ENCODE data around the gene MBNL1. TPM values are rescaled to one million over a fixed set of nuclear protein-coding genes. Genes with fewer than 3 reads are reported as not detected.

The MBNL1 gene
- total and polyA plus RNA-seq, 2 donors (not counting 3 experiments of a cell fraction or from before 2014, with no cell fraction given): 179 to 362 TPM

GRCh38 chr3:152283492-152284381 lies 15.0 kb downstream of the MBNL1 start:
- TF ChIP-seq MAX (IDR thresholded peaks at IDR 0.05; ENCODE audit: insufficient read depth, insufficient read length) (no peak), POLR2A (IDR thresholded peaks at IDR 0.05; ENCODE audit: low read depth, low read length) (no peak), CTCF (IDR thresholded peaks at IDR 0.05; ENCODE audit: extremely low read depth in 1 of 2, insufficient read depth in 1 of 2, low read depth in 1 of 2, low read length in 2 of 2) (no peak), FOS (IDR thresholded peaks at IDR 0.05; ENCODE audit: borderline replicate concordance, insufficient read depth, low read length) (no peak), MYC (IDR thresholded peaks at IDR 0.05; ENCODE audit: low read depth, low read length) (no peak), GATA2 (IDR thresholded peaks at IDR 0.05; ENCODE audit: insufficient read depth, insufficient read length, low read depth, low read length) (no peak), JUN (IDR thresholded peaks at IDR 0.05; ENCODE audit: borderline replicate concordance, insufficient read depth, insufficient read length, low read depth) (no peak), POLR2AphosphoS5 (IDR thresholded peaks at IDR 0.05; ENCODE audit: insufficient read depth, low read depth, low read length) (no peak), EZH2 (IDR thresholded peaks at IDR 0.05; ENCODE audit: borderline replicate concordance, low read depth, low read length, severe bottlenecking) (no peak)
- intact Hi-C loops (cut with micrococcal nuclease): no loop called here
- Histone ChIP-seq H3K9me1 (replicated peaks; ENCODE audit: control insufficient read depth, extremely low read depth, insufficient read depth, low read length) (no peaks in the 10 kb centered on the region), H3K9ac (replicated peaks; ENCODE audit: extremely low read depth, insufficient read depth, low read length) (no peak overlapping the region), H3K79me2 (ENCODE audit: control insufficient read depth, insufficient read depth, low read length) (peaks cover 96% of the 10 kb centered on the region), H3K27me3 (ENCODE audit: control insufficient read depth in 2 of 2, insufficient read depth in 2 of 2, low read length in 2 of 2) (no peaks in the 10 kb centered on the region), H3K36me3 (ENCODE audit: control insufficient read depth in 2 of 2, extremely low read depth in 1 of 2, insufficient read depth in 2 of 2, low read length in 2 of 2) (peaks cover 0 to 3% of the 10 kb centered on the region in 2 experiments), H3K27ac (ENCODE audit: insufficient read depth, low read depth, low read length) (no peak overlapping the region), H3K4me3 (replicated peaks in 1 of 3; ENCODE audit: insufficient read depth in 1 of 3, low read depth in 1 of 3, low read length in 3 of 3) (no peak overlapping the region), H3K4me2 (ENCODE audit: insufficient read depth, low read length) (no peak overlapping the region), H4K20me1 (replicated peaks; ENCODE audit: control insufficient read depth, extremely low read depth, insufficient read depth, low read length) (peaks cover 48% of the 10 kb centered on the region), H3K4me1 (ENCODE audit: control insufficient read depth, extremely low read depth, insufficient read depth, low read length) (peaks cover 61% of the 10 kb centered on the region), H3K9me3 (replicated peaks; ENCODE audit: control insufficient read depth, insufficient read depth, low read length) (no peaks in the 10 kb centered on the region), H2AFZ (ENCODE audit: low read depth, low read length) (no peak overlapping the region)
- DNase-seq (ENCODE audit: low read depth, low spot score) (no peak), FAIRE-seq (no peak)
- dilution Hi-C loops (cut with MboI; ENCODE audit: extremely low pct_ligation_motif_present, low sequenced_read_pairs): no loop called here
- POLR2A ChIA-PET: interaction anchor here (1.3 kb wide), 1 partner anchor 13 kb away, joined by 3 read pairs; no protein-coding TSS in a partner anchor
- CTCF ChIA-PET: interaction anchor here (1.5 to 3.1 kb wide), 4 partner anchors 10 to 160 kb away, joined by 4 to 16 read pairs (median 4); no protein-coding TSS in a partner anchor
- BruUV-seq (replicated peaks): no TSS peak
